ENCODE results near the gene PSME3. TPM values are rescaled to one million over a fixed set of nuclear protein-coding genes. Genes with fewer than 3 reads are reported as not detected.

Gene PSME3
- total RNA-seq, 2 donors from 2014 or later: 71.5 to 78.8 TPM

GRCh38 chr17:42798383-42799380 lies 34.5 kb upstream of the PSME3 start, which contains the start of the genes CNTD1 and COA3:
Gene CNTD1, plus strand, starts transcription at chr17:42798861. Its CDS starts 207 bp downstream, at chr17:42799068.
Gene COA3, minus strand, starts transcription at chr17:42798704. Its CDS starts 23 bp downstream, at chr17:42798681.
- Mint-ChIP-seq H3K36me3 (ENCODE audit: low read depth) (peaks cover 5% of the 10 kb centered on the region), H3K27ac (peak within 1 kb of the TSS; percentile 87), H3K4me1 (peaks cover 31% of the 10 kb centered on the region), H3K27me3 (no peaks in the 10 kb centered on the region), H3K4me3 (peak within 1 kb of the TSS; percentile 90)
- ATAC-seq (peak; percentile 100), DNase-seq (peak; percentile 47 to 64 (median 53))
- no peaks in the 10 kb centered on the region for H3K9me3 ChIP-seq (ENCODE audit: control insufficient read depth, low read length, poor library complexity, severe bottlenecking)

DNA sequence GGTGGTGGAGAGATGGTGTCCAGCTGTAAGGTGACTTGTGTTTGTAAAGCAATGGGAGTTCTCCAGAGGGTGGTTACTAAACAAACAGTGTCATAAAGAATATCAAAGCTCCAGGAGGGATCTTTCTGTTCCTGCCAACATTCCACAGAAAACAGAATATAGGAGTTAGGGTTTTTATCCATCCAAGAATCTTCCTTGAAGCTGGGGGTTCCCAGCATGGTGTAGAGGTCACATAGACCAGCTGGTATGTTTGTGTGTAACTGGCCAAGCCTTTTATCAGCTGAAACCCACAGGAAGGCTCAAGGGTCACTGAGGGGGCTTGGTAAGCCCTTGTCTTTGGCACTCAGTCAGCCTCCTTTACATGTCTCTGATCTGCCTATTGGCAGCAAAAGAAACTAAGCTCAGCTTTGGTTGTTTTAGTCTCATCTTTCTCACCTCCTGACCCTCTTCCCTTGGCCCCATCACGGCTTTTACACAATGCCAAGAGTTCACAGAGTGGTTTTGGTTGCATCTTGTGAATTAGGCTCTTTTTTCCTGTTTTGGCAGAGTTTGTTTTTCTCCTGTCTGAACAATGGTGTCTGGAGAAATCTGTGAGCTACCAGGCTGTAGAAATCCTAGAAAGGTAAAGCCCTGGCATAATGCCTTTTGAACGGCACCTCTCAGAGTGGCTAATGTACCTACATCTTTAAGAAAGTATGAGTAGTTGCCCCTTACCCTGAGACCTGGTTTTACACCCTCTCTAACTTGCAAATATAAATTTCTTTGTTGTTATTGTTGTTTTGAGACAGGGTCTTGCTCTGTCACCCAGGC lies 29.9 kb upstream of the PSME3 start:
- peak overlapping the region; percentile 43 for H3K27ac Mint-ChIP-seq
- no peaks in the 10 kb centered on the region for H3K27me3 Mint-ChIP-seq
- peaks cover 14% of the 10 kb centered on the region for H3K4me1 Mint-ChIP-seq
- DNase-seq: no peak
- H3K9me3 ChIP-seq (ENCODE audit: control insufficient read depth, low read length, poor library complexity, severe bottlenecking): no peaks in the 10 kb centered on the region
- ATAC-seq: no peak
- no peaks in the 10 kb centered on the region for H3K36me3 Mint-ChIP-seq (ENCODE audit: low read depth)
- H3K4me3 Mint-ChIP-seq: no peak overlapping the region

DNA sequence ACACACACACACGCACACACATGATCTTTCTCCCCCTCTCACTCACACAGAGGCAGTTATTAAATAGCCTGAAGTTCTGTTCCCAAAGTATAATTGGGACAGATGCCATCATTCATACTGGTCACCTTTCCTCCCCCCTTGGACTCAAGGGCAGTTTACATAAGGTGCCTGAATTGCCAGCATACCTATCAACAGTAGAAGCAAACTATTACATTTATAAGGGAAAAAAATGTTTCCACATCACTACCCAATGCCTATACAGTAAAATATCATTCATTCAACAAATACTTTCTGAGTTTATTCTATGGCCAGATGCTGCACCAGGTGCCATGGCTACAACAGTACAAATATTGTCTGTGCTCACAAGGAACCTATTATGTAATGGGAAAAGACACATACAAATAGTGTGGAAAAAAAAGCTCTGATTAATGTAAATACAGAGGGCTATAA lies 28.3 kb upstream of the PSME3 start:
- no peak for ATAC-seq

GRCh38 chr17:42806249-42806648 lies 26.9 kb upstream of the PSME3 start:
- H3K36me3 Mint-ChIP-seq (ENCODE audit: low read depth): peaks cover 3% of the 10 kb centered on the region
- ATAC-seq (no peak), DNase-seq (no peak)
- no peak overlapping the region for H3K27ac Mint-ChIP-seq
- H3K27me3 Mint-ChIP-seq: no peaks in the 10 kb centered on the region
- H3K4me3 Mint-ChIP-seq: no peak overlapping the region
- no peaks in the 10 kb centered on the region for H3K9me3 ChIP-seq (ENCODE audit: control insufficient read depth, low read length, poor library complexity, severe bottlenecking)
- H3K4me1 Mint-ChIP-seq: peaks cover 3% of the 10 kb centered on the region

More for the DNA sequence above, 28.3 kb upstream of the PSME3 start:
- H3K9me3 ChIP-seq (ENCODE audit: control insufficient read depth, low read length, poor library complexity, severe bottlenecking): no peaks in the 10 kb centered on the region
- peaks cover 7% of the 10 kb centered on the region for H3K4me1 Mint-ChIP-seq
- H3K27ac Mint-ChIP-seq: no peak overlapping the region
- DNase-seq: no peak
- H3K4me3 Mint-ChIP-seq: no peak overlapping the region
- no peaks in the 10 kb centered on the region for H3K27me3 Mint-ChIP-seq
- no peaks in the 10 kb centered on the region for H3K36me3 Mint-ChIP-seq (ENCODE audit: low read depth)

- H3K4me3 Mint-ChIP-seq: no peak overlapping the region
- no peak overlapping the region for H3K27ac Mint-ChIP-seq
- ATAC-seq (no peak), DNase-seq (no peak)
- no peaks in the 10 kb centered on the region for H3K27me3 Mint-ChIP-seq
- H3K4me1 Mint-ChIP-seq: no peaks in the 10 kb centered on the region
- peaks cover 12% of the 10 kb centered on the region for H3K36me3 Mint-ChIP-seq (ENCODE audit: low read depth)
- H3K9me3 ChIP-seq (ENCODE audit: control insufficient read depth, low read length, poor library complexity, severe bottlenecking): no peaks in the 10 kb centered on the region
Observed at GRCh38 chr17:42809250-42809649, 23.9 kb upstream of the PSME3 start.

DNA sequence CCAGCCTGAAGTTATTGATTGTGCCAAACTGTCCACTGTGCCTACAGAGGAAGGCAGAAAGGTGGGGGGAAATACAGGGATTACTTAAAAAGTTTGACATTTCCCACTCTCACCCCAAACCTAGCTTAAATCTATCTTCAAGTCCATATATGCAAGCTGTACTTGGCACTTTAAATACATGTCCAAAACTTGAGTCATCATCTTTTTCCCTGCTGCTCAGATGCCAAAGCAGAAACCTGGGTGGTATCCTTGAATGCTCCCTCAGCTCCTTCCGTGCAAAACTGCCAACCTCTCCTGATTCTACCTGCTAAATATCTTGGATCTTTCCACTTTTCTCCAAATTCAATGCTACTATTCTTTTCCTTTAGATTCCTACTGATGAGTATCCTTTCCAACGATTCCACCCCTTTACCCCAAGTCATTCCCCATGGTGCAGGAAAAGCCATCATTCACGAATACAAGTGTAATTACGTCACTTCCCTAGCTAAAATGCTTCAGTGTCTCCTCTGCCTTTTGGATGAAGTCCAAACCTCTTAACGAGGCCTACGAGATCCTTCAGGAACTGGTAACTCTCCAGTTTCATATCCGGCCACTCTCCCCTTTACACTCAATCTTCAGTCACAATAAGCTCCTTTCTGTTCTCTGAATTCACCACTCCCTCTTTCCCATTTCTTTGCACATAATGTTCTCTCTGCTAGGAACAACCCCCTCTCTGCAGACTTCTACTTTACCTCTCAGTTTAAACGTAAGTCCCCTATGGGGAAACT lies 18.4 kb upstream of the PSME3 start:
- H3K36me3 Mint-ChIP-seq (ENCODE audit: low read depth): peaks cover 25% of the 10 kb centered on the region
- H3K27ac Mint-ChIP-seq: no peak overlapping the region
- no peak for DNase-seq

GRCh38 chr17:42817866-42818265 lies 15.3 kb upstream of the PSME3 start:
- Mint-ChIP-seq H3K27me3 (no peaks in the 10 kb centered on the region), H3K36me3 (ENCODE audit: low read depth) (peaks cover 19% of the 10 kb centered on the region), H3K4me1 (peaks cover 17% of the 10 kb centered on the region), H3K27ac (peak overlapping the region; percentile 49), H3K4me3 (no peak overlapping the region)
- DNase-seq (no peak), ATAC-seq (no peak)
- H3K9me3 ChIP-seq (ENCODE audit: control insufficient read depth, low read length, poor library complexity, severe bottlenecking): no peaks in the 10 kb centered on the region

More for the DNA sequence above, 18.4 kb upstream of the PSME3 start:
- Mint-ChIP-seq H3K4me3 (no peak overlapping the region), H3K27me3 (no peaks in the 10 kb centered on the region), H3K4me1 (peaks cover 10% of the 10 kb centered on the region)
- ATAC-seq: no peak
- H3K9me3 ChIP-seq (ENCODE audit: control insufficient read depth, low read length, poor library complexity, severe bottlenecking): no peaks in the 10 kb centered on the region

DNA sequence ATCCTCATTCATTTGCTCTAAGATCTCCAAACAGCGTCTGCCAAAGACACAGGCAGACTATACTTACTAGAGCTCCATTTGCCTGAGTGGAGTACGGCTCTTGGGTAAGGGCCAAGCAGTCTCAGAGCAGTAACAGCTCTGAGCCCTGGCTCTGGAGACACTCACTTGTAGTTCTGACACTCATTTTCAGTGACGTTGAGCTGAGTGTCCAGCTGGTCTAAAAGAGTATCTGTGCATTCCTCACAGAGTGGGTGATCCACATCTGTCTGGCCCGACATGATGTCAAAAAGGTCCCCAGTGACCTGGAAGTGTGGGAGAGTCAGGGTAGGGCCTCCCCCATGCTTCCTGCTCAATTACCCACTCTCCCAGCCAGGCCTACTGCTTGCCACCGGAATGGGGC lies 14.8 kb upstream of the PSME3 start:
- Mint-ChIP-seq H3K27me3 (no peaks in the 10 kb centered on the region), H3K4me1 (peaks cover 18% of the 10 kb centered on the region), H3K27ac (peak overlapping the region; percentile 49), H3K4me3 (no peak overlapping the region), H3K36me3 (ENCODE audit: low read depth) (peaks cover 19% of the 10 kb centered on the region)
- no peak for ATAC-seq
- no peaks in the 10 kb centered on the region for H3K9me3 ChIP-seq (ENCODE audit: control insufficient read depth, low read length, poor library complexity, severe bottlenecking)
- no peak for DNase-seq

DNA sequence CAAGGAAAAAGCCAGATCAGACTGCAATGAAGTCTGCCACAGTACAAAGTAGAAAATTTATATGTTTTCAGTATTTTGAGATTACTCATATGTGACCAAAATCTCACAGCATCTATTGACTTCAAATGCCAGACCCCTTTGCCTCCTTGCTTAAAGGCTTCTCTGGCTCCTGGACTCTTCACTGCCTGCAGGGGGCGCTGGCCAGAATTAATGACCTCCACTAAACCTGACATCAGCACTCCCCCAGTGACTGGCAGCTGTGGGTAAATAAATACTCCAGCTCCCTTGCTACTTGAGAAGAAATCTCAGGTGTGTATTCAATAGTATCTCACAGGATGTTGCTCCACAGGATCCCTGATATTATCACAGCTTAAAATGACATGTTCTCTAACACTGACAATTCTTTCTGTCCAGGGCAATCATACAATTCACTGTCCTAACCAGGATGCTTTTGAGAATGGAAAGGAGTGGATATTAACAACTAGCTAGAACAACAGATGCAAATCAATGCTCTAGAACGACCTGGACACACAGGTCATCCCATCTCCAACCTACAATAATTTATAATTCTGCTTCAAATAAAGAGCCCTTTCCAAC lies 13.2 kb upstream of the PSME3 start:
- DNase-seq (peak; percentile 47), ATAC-seq (no peak)
- no peak overlapping the region for H3K27ac Mint-ChIP-seq
- no peaks in the 10 kb centered on the region for H3K9me3 ChIP-seq (ENCODE audit: control insufficient read depth, low read length, poor library complexity, severe bottlenecking)
- no peak overlapping the region for H3K4me3 Mint-ChIP-seq
- peaks cover 23% of the 10 kb centered on the region for H3K4me1 Mint-ChIP-seq
- no peaks in the 10 kb centered on the region for H3K27me3 Mint-ChIP-seq
- H3K36me3 Mint-ChIP-seq (ENCODE audit: low read depth): peaks cover 10% of the 10 kb centered on the region

- no peaks in the 10 kb centered on the region for H3K9me3 ChIP-seq (ENCODE audit: control insufficient read depth, low read length, poor library complexity, severe bottlenecking)
Observed at GRCh38 chr17:42821176-42821575, 12.0 kb upstream of the PSME3 start.

GRCh38 chr17:42827472-42827871 lies 5.7 kb upstream of the PSME3 start:
- Mint-ChIP-seq H3K4me3 (no peak overlapping the region), H3K4me1 (peaks cover 25% of the 10 kb centered on the region), H3K27ac (no peak overlapping the region), H3K27me3 (peaks cover 9% of the 10 kb centered on the region), H3K36me3 (ENCODE audit: low read depth) (peaks cover 7% of the 10 kb centered on the region)
- H3K9me3 ChIP-seq (ENCODE audit: control insufficient read depth, low read length, poor library complexity, severe bottlenecking): no peaks in the 10 kb centered on the region
- ATAC-seq: no peak
- no peak for DNase-seq

More at GRCh38 chr17:42821176-42821575, 12.0 kb upstream of the PSME3 start:
- Mint-ChIP-seq H3K36me3 (ENCODE audit: low read depth) (peaks cover 7% of the 10 kb centered on the region), H3K27ac (no peak overlapping the region), H3K27me3 (no peaks in the 10 kb centered on the region), H3K4me1 (peaks cover 19% of the 10 kb centered on the region), H3K4me3 (no peak overlapping the region)
- ATAC-seq (no peak), DNase-seq (no peak)

- no peaks in the 10 kb centered on the region for H3K9me3 ChIP-seq (ENCODE audit: control insufficient read depth, low read length, poor library complexity, severe bottlenecking)
- Mint-ChIP-seq H3K36me3 (ENCODE audit: low read depth) (peaks cover 7% of the 10 kb centered on the region), H3K4me3 (no peak overlapping the region), H3K4me1 (peaks cover 27% of the 10 kb centered on the region), H3K27me3 (peaks cover 9% of the 10 kb centered on the region), H3K27ac (peak overlapping the region; percentile 57)
- ATAC-seq (no peak), DNase-seq (no peak)
Observed at GRCh38 chr17:42830971-42831370, 2.2 kb upstream of the PSME3 start.
